DOHH2 (cell line): Measurements from ENCODE around the gene USP32.

ENCODE experiments used
- EZH2phosphoT487 ChIP-seq: fragments of 200-600 bp; sonication (generic); IDR thresholded peaks from 2 replicates; pipeline ENCODE4 v1.6.1; 2017; ENCODE audit warnings: borderline replicate concordance, mild to moderate bottlenecking, antibody characterized with exemption, low read length, moderate library complexity, mixed read lengths
- TF ChIP-seq, protein P1 (sequence below): fragments of 200-600 bp; sonication (generic); IDR thresholded peaks from one replicate; pipeline ENCODE4 v1.5.1; 2014; ENCODE audit warnings: antibody characterized with exemption, mild to moderate bottlenecking, low read depth, low read length; ENCODE audit not compliant: poor library complexity, severe bottlenecking

DNA sequence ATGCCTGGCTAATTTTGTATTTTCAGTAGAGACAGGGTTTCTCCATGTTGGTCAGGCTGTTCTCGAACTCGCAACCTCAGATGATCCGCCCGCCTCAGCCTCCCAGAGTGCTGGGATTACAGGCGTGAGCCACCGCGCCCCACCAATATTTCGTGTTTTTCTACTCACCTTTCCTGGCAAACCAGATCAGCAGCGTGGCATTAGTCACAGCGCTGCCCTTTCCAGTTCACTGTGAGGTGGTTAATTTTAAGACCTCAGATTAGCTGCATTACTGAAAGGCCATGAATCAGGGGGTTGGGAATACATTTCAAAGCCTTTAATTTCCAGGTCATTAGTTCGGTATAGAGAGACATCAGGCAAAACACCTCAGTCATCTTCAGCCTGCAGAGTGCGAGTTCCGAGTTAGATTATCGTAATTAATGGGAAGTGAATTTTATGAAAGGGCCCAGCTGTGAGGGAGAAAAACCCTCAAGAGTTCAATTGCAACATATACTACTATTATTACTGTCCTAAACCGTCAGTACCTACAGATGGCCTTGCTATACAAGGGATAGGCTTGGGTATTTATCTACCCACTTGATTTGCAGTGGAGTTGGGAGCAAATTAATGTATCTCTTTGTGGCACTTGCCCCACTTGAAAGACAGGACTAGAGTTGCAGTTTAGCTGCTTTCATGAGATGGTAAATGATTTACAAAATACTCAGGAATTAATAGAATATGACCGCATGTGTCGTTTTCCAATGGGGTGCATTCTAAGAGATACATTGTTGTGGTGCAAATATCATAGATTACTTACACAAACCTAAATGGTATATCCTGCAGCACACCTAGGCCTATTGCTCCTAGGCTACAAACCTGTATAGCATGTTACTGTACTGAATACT is 2.1 kb upstream of the USP32 start:
- TF ChIP-seq, protein P1, sequence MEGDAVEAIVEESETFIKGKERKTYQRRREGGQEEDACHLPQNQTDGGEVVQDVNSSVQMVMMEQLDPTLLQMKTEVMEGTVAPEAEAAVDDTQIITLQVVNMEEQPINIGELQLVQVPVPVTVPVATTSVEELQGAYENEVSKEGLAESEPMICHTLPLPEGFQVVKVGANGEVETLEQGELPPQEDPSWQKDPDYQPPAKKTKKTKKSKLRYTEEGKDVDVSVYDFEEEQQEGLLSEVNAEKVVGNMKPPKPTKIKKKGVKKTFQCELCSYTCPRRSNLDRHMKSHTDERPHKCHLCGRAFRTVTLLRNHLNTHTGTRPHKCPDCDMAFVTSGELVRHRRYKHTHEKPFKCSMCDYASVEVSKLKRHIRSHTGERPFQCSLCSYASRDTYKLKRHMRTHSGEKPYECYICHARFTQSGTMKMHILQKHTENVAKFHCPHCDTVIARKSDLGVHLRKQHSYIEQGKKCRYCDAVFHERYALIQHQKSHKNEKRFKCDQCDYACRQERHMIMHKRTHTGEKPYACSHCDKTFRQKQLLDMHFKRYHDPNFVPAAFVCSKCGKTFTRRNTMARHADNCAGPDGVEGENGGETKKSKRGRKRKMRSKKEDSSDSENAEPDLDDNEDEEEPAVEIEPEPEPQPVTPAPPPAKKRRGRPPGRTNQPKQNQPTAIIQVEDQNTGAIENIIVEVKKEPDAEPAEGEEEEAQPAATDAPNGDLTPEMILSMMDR = no peak
- TF ChIP-seq EZH2phosphoT487 = no peak
